Activated CD8-positive, alpha-beta memory T cell treated with anti-CD3 and anti-CD28 coated beads, Interleukin-2, amount 50 U/mL, for 1 hour (primary cell): ENCODE results near the gene POLE4.
A peak's percentile ranks its signal among the peaks of the same experiment; 100 is the strongest.

Experiments
- DNase-seq: peaks from one replicate; pipeline ENCODE4 v3.0.0-alpha.2; 2020; ENCODE audit errors: extremely low read depth

Gene POLE4

DNA sequence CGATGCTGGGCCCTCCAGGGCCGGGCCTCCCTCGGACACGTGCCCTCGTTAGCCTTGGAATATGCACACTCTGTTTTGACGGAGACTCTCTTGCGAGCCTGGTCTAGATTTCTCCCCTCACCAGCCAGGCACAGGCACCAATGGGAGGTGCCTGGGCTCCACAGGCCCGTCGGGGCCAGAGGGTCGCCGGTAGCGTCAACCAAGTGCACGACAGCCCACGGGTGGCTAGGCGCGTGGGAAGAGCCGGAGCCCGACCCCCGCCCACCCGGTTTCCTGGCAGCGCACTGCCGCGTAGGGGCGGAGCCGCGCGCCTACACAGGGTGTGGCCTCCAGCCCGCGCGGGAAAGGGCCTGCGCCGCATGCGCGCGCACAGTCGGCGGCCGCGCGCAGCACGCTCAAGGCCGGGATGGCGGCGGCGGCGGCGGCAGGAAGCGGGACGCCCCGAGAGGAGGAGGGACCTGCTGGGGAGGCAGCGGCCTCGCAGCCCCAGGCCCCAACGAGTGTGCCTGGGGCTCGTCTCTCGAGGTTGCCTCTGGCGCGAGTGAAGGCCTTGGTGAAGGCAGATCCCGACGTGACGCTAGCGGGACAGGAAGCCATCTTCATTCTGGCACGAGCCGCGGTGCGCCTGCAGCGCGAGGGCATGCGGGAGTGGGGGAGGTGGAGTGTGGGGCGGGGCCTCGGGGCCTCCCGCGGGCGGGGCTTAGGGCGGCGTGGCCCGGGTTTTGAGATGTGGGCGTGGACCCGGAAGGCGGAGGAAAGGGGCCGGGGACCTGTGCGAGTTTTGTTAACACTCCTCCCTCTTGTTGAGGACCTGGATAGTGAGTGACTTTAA is at the start of gene POLE4:
Gene POLE4 (plus strand): TSS at position 370 of the 832 bp plus-strand sequence. CDS start 37 bp downstream, at position 407.
- peak; percentile 73 for DNase-seq

- DNase-seq = no peak
Measured at GRCh38 chr2:74908748-74909444, 49.5 kb upstream of the POLE4 start.

- no peak for DNase-seq
Measured at GRCh38 chr2:74910245-74910644, 48.2 kb upstream of the POLE4 start.

- no peak for DNase-seq
Measured at GRCh38 chr2:74911061-74911460, 47.4 kb upstream of the POLE4 start.

DNA sequence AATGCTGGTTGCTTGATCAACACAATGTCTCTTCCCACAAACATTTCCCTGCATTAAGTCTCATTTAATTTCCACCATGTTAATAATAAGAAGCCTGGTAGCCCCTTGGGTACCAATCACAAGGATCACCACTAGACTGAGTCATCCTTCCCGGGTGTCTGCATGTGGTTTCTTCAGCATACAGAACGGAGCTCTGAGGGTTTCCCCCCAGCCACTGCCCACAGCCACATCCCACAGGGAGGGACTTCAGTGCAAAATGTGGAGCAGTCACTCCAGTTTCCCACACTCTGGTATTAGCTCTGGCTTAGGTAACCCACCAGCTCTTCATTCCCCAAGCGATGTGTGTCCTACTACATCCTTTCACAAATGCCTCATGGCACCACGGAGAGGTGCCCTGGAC is 42.7 kb upstream of the POLE4 start:
- DNase-seq = no peak

DNA sequence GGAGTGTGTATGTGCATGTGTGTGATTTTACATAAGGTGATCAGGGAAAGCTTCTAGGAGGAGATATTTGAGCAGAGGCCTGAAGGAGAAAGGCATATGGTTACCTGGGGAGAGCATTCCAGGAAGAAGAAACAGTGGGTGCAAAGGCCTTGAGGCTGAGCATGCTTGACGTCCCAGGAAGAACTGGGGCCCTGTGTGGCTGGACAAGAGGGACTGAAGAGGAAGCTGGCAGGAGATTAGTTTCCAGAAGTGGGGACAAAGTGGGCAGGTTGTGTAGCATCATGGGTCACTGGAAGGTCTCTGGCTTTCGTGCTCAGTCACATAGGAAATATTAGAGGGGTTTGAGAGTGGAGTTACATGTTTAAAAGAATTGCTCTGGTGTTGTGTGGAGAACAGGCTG is 42.0 kb upstream of the POLE4 start:
- no peak for DNase-seq

DNA sequence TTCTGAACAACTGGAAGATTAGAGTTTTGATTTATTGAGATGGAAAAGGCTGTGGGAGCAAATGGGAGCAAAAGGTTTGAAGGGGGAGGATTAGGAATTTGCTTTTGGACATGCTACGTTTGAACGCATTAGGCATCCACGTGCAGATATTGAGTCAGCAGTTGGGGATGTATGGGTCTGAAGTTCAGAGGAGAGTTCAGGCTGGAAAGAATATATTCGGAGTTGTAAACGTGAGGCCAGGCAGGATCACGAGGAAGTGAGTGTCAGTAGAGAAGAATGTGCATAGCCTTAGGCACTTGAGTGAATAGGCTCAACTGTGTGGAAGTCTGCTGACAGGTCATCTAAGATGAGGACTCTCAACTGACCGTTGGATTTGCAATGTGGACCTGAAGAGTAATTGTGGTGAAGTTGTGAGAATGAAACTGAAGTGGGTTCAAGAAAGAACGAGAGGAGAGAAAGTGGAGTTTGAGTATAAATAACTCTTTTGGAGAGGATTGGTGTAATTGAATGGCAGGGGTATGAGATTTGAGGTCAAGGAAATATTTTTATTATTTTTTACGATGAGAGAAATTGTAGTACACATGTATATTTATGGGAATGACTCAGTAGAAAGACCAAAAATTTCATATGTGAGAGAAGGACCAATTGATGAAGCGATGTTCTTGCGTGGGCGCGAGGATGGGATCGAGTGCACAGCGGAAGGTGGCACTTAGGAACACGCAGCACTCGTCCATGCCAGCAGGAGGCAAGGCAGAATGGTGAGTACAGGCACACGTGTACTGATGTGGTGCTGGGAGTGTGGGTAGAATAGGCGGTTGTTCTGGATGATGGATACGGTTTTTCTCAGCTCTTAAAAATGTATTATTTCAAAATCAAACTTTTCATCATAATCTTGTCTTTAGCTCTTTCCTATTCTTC is 40.5 kb upstream of the POLE4 start:
- DNase-seq = no peak

DNA sequence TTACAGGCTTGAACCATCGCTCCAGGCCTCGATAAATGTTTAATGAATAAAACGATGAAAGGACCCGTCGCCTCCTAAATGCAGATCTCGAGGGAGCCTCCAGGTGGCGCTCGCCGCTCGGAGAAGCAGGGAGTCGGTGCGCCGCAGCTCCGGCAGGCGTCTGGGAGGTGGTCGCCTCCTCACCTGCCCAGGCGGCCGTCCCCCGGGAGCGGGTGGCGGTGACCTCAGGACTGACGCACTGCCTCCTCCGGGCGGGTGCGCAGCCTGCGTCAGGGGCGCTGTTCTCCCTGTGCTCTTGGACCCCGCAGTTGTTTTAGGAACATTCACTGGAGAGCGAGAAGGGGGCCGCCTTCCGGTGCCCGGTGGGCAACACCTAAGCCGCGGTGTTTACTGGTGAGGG is 38.6 kb upstream of the POLE4 start:
- peak; percentile 25 for DNase-seq

GRCh38 chr2:74921236-74921736 is 37.2 kb upstream of the POLE4 start:
- no peak for DNase-seq

- DNase-seq = no peak
Measured at GRCh38 chr2:74922592-74923227, 35.7 kb upstream of the POLE4 start.

- no peak for DNase-seq
Measured at GRCh38 chr2:74924463-74925265, 33.8 kb upstream of the POLE4 start.

DNA sequence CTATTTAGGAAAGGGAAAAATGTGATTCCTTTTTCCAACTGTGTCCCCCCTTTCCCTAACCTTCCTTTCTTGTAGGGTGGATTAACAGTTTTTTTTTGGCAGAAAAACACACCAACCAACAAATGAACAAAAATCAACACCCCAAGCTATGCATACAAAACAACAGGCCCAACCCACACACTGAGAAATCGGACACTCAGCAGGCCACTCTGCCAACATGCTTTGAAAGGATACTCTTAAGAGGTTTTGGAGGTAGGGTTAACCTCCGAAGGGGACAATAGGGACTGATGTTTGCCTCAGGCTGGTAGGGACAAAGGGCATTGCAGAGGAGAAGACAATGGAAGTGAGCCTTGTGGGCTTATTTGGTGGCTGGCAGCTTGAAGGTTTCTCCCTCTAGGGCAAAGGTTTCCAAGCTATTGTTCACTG is 33.1 kb upstream of the POLE4 start:
- no peak for DNase-seq

GRCh38 chr2:74927621-74928020 is 30.8 kb upstream of the POLE4 start:
- DNase-seq = no peak

DNA sequence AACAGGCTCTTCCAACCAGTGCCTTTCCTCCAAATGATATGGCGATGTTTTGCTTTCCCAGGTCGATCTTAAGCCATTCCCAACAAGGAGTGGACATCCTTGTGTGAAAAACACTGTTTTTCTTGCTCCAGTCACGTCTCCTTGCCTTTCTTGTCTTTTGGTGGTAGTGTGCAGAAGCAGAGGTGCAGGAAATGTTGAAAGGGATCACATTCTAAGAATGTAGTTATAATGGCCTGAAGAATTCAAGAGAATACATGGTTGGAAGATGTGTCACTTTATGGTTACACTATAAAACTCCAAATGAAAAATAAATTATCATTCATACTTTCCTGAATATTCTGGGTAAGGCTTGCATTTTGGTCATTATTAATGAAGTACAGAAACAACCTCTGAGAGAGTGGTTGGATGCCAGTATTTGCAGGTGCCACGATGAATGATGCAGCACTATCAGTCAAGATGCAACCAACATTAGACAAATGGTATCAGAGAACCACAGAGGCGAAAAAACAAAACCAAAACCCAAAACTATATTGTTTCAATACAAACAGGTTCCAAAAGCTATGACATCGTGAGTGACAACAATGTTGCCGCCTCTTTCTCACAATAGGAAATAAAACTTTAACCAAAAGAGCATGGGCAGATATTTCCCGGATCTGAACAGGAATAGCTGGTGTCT is 27.5 kb upstream of the POLE4 start:
- no peak for DNase-seq

GRCh38 chr2:74931940-74932339 is 26.5 kb upstream of the POLE4 start:
- DNase-seq = no peak

- DNase-seq = no peak
Measured at GRCh38 chr2:74935975-74936391, 22.5 kb upstream of the POLE4 start.

GRCh38 chr2:74937221-74937880 is 21.1 kb upstream of the POLE4 start:
- DNase-seq = no peak

DNA sequence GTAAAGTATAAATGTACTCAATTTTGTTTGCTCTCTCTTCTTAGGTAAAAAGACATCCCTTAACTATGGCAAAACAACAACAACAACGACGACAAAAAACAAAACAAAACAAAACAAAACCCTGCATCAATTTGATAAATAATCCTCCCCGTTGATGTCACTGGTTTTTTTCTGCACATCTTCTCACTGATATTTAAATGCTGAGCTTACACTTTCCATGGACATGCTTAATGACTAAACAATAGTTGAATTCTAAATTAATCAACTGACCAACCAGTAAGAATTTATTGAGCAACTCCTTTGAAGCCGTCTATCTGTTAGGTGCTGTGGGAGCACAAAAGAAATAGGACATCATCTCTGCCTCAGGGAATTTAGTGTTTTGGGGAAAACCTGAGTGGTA is 20.2 kb upstream of the POLE4 start:
- DNase-seq = no peak
